GM19395 (cell line): ENCODE results near the gene IKZF3.
"Not testable (repeated sequence)": the region's sequence is repeated elsewhere in the genome, so short reads cannot be mapped to it uniquely, and the experiment has no call there.

Experiments used
- ATAC-seq: cut with Tn5 transposase; IDR thresholded peaks from one replicate; pipeline ENCODE4 v1.9.1; 2021; ENCODE audit warnings: mild to moderate bottlenecking, moderate library complexity; ENCODE audit not compliant: unreplicated experiment

Gene IKZF3

GRCh38 chr17:39861235-39861634, 2.9 kb downstream of the IKZF3 start:
- no peak for ATAC-seq

GRCh38 chr17:39855911-39856649, 8.0 kb downstream of the IKZF3 start:
- ATAC-seq, result not testable (repeated sequence)

- no peak for ATAC-seq
Measured at GRCh38 chr17:39854909-39855308, 9.2 kb downstream of the IKZF3 start.

GRCh38 chr17:39852239-39852638, 11.9 kb downstream of the IKZF3 start:
- no peak for ATAC-seq

GRCh38 chr17:39850186-39850585, 13.9 kb downstream of the IKZF3 start:
- ATAC-seq, result not testable (repeated sequence)

GRCh38 chr17:39848600-39848999, 15.5 kb downstream of the IKZF3 start:
- no peak for ATAC-seq

GRCh38 chr17:39846205-39846604, 17.9 kb downstream of the IKZF3 start:
- no peak for ATAC-seq

- no peak for ATAC-seq
Measured at GRCh38 chr17:39845052-39845846, 18.9 kb downstream of the IKZF3 start.

- ATAC-seq, result no peak
Measured at GRCh38 chr17:39841134-39841683, 22.9 kb downstream of the IKZF3 start.

- ATAC-seq, result no peak
Measured at GRCh38 chr17:39838784-39839183, 25.3 kb downstream of the IKZF3 start.

- ATAC-seq, result no peak
Measured at GRCh38 chr17:39838057-39838456, 26.1 kb downstream of the IKZF3 start.

GRCh38 chr17:39836117-39836516, 28.0 kb downstream of the IKZF3 start:
- ATAC-seq, result no peak

- no peak for ATAC-seq
Measured at GRCh38 chr17:39835038-39835786, 28.9 kb downstream of the IKZF3 start.

GRCh38 chr17:39834017-39834416, 30.1 kb downstream of the IKZF3 start:
- no peak for ATAC-seq

GRCh38 chr17:39831588-39831987, 32.5 kb downstream of the IKZF3 start:
- no peak for ATAC-seq

GRCh38 chr17:39828443-39828842, 35.7 kb downstream of the IKZF3 start:
- ATAC-seq, result no peak

GRCh38 chr17:39826334-39826733, 37.8 kb downstream of the IKZF3 start:
- no peak for ATAC-seq

- no peak for ATAC-seq
Measured at GRCh38 chr17:39823407-39824054, 40.6 kb downstream of the IKZF3 start.

GRCh38 chr17:39822051-39822451, 42.1 kb downstream of the IKZF3 start:
- no peak for ATAC-seq

GRCh38 chr17:39820987-39821386, 43.1 kb downstream of the IKZF3 start:
- ATAC-seq, result no peak

GRCh38 chr17:39820541-39820940, 43.6 kb downstream of the IKZF3 start:
- no peak for ATAC-seq
